ENCODE measurements around the gene PRKCA.

PRKCA gene

DNA sequence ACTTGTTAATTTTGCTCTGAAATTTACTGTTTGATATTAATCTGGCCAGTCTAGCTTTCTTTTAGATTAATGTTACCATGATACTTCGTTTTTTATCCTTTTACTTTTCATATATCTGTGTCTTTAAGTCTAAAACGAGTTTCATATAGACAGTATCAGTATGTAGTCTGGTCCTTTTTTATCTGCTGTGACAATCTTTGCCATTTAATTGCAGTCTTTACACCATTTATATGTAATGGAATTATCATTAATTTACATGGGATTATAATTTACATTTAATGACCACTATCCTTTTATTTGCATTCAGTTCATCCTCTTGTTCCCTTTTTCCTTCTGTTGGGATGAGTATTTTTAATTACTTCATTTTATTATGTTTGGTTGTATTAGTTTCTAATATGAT lies 243.5 kb downstream of the PRKCA start:
- DNase-seq (ENCODE audit: low spot score): no peak

DNA sequence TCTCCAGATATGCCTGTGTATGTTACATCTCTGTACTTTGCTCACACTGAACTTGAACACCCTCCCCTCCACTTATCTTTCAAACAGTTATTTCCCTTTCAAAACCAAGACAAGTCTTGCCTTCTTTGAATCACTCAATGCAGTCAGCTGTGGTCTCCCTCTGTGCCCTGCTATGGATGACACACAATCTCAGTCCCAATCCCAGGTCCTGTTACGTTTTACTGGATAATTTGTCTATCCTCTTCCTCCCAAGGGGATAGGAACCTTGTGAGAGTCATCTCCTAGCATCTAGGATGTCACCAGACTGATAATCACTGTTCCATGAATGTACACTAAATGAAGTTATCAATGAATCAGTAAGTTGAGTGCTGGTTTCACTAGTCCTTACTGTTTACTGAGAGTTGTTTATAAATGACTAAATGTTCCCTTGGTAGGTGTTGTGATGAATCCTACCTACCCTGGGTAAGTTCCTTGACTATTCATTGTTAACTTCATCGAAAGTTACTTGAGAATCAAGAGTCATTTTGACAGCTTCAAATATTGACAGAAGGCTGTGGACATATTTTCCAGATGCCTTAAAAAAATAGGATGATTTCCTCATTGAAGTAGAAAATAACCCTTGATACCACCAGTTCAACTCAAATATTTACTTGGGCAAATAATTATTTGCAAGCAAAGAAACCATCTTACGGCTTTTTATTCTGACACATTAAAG lies 244.9 kb downstream of the PRKCA start:
- DNase-seq (ENCODE audit: low spot score): no peak

DNA sequence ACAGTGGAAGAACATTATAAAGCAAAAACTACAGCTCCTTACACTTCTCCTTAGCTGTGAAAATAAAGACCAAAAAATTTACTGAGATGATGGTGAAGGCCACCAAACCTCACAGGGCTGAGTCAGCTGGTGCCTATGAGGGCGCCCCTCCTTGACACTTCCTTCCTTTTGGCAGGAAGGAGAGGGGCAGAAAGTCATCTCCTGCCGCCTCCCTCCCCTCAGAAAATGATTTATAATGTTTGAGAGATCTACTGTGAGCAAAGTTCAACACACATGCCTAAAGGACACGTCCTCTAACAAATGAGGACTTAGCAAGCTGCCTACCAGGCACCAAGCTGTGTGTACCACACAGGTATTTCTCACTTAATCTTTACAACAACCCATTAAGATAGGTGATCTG lies 245.7 kb downstream of the PRKCA start:
- peak; percentile 58 for DNase-seq (ENCODE audit: low spot score)

- no peak for DNase-seq (ENCODE audit: low spot score)
These were observed 246.4 kb downstream of the PRKCA start for GRCh38 chr17:66548659-66549310.

DNA sequence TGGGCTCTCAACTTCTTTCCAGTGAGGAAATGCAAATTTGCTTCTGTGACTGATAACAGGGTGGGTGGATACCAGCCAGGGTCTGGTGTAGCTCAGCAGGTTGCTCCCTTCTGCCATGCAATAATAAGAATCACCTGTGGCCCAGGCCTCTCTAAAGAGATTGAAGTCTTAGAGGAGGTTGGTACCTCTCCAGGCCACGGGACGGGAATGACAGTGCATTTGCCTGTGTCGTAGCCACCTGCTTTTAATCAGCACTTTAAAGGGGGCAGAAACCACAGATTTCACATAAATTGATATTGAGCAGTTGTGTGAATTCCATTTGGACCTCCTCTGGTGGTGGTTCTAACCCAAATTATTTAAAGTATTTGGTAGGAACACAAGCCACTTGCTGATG lies 246.9 kb downstream of the PRKCA start:
- DNase-seq (ENCODE audit: low spot score): peak; percentile 55

DNA sequence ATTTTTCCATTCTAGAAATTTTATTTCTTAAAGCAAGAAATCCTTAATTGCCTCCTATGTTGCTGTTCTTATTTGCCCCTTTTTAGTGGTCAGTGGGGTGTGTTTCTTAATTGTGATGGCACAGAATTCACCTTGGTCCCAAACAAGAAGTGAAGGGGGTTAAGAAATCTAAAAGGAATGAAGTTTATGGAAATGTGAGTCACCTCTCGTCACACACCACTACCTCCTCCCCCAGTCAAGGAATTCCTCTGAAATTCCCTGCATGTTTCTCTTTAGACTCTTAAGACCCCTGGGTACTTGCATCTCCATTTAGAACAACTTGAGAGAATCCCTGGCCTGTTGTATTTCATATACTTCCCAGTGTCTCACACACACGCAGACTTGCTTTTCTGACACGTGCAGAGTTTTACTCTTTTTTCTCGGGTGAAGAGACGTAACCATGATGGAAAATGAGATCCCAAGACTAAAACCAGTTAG lies 247.4 kb downstream of the PRKCA start:
- peak; percentile 67 for DNase-seq (ENCODE audit: low spot score)

DNA sequence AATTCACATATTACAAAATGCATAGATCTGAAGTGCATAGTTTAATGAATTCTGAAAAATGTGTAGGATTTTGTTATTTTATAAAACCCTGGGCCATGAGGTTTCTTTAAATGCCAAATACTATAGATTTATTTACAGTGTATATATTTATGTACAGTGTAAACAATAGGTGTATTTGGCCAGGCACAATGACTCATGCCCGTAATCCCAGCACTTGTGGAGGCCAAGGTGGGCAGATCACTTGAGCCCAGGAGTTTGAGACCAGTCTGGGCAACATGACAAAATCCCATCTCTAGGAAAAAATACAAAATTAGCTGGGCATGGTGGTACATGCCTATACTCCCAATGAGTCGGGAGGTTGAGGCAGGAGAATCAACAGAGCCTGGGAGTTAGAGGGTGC lies 249.4 kb downstream of the PRKCA start:
- DNase-seq (ENCODE audit: low spot score): no peak

DNA sequence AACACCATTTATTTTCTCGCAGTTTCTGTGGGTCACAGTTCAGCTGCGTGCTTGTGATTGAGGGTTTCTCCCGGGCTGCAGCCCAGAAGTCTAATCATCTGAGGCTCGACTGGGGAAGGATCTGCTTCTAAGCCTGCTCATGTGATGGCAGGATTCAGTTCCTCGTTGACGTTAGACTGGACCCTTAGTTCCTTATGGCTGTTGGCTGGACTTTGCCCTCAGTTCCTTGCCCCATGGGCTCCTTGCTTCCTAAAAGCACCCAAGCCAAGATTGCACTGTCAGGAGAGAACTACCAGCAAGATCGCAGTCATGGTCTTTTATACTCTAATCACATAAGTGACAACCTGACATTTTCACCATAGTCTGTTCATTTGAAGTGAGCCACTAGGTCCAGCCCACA lies 250.0 kb downstream of the PRKCA start:
- no peak for DNase-seq (ENCODE audit: low spot score)

GRCh38 chr17:66555605-66556004 lies 253.2 kb downstream of the PRKCA start:
- DNase-seq (ENCODE audit: low spot score): no peak

DNA sequence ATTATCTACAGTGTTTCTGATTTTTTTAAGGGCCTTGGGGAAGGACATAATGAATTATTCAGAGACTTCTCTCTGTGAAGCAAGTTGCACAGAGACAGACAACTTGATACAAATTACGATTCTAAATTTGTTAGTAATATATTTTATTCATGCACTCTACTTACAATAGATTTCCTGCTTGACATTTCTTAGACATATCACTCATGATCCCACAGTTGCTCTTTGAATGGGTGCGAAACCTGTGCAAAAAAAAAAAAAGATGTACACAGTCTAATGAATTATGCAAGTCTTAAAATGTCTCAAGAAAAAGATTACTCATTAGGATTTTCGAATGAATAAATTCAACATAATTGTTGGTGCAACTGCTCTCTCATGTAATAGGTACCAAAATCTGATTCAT lies 254.8 kb downstream of the PRKCA start:
- no peak for DNase-seq (ENCODE audit: low spot score)

DNA sequence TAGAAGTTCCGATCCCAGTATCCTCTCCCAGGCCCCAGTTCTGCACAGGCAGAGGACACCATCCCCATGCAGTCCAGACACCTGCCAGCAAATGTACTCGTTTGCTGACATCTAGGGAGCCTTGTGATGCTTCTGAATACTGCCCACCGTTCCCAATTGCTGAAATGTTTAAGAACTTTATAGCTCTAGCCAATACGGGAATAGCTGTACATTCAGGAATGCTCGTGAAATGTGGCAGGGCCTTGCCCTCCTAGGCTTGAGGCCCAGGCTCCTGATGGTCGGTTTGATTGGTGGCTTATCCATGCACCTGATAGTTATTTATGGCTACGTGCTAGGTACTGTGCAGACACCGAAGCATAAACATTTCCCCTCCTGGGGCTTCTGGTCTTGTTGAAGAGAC lies 255.5 kb downstream of the PRKCA start:
- no peak for DNase-seq (ENCODE audit: low spot score)

GRCh38 chr17:66560691-66561090 lies 258.3 kb downstream of the PRKCA start:
- no peak for DNase-seq (ENCODE audit: low spot score)

- no peak for DNase-seq (ENCODE audit: low spot score)
These were observed 259.7 kb downstream of the PRKCA start for GRCh38 chr17:66562119-66562518.

GRCh38 chr17:66564992-66565465 lies 262.6 kb downstream of the PRKCA start:
- DNase-seq (ENCODE audit: low spot score): peak; percentile 44

- peak; percentile 83 for DNase-seq (ENCODE audit: low spot score)
These were observed 265.1 kb downstream of the PRKCA start for GRCh38 chr17:66567234-66568170.

DNA sequence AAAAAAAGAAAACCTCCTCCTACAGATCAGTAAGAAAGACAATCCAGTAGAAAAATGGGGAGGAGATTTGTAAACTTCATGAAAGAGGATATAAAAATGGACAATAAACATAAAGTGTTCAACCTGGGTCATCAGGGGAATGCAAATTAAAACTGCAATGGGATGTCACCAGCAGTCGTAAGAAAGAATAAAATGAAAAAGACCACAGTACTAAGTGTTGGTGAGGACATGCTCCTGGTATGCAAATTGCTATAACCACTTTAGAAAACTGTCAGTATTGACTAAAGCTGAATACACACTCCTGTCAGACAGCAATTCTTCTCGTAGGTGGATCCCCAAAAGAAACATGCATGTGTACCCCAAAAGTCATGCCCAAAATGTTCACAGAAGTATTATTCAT lies 267.2 kb downstream of the PRKCA start:
- no peak for DNase-seq (ENCODE audit: low spot score)

- DNase-seq (ENCODE audit: low spot score): no peak
These were observed 268.2 kb downstream of the PRKCA start for GRCh38 chr17:66570447-66571195.

GRCh38 chr17:66571745-66572144 lies 269.3 kb downstream of the PRKCA start:
- DNase-seq (ENCODE audit: low spot score): no peak

DNA sequence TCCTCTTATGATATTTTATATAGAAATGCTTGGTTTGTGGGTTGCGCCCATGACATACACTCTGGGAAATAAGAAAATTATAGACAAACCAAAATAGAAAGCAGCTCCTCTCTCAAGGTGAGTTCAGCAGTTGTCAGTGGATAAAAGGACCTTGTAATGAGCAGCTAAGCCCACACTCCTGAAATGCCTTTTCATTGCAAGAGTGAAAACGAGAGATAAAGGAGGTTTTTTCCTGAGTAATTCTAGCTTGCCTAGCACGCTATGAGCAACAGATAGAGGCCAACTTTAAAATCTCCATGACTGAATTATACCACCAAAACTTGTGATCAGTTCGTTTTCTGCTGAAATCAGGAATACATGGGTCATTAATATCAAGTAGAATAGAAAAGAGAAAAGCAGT lies 270.7 kb downstream of the PRKCA start:
- no peak for DNase-seq (ENCODE audit: low spot score)

- DNase-seq (ENCODE audit: low spot score): no peak
These were observed 271.7 kb downstream of the PRKCA start for GRCh38 chr17:66574123-66574522.

DNA sequence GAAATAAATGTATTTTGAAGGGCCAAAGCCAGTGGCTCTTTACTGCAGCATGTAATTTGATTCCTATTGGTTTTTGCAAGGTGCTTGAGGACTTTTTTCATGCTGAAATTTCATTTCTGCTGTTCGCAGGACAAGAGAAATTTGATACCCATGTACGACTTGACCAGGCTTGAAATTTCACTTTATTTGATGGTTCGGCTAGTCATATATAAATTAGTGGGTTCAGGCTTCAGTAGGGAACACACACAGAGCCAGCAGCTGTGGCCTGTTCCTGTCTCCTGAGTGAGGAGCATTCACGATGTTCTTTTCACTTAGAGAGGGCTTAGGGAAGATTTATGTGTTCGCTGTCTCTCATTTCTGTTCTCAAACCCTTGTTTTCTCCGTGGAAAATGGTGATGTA lies 274.1 kb downstream of the PRKCA start:
- no peak for DNase-seq (ENCODE audit: low spot score)

- no peak for DNase-seq (ENCODE audit: low spot score)
These were observed 274.6 kb downstream of the PRKCA start for GRCh38 chr17:66577041-66577440.
